Prostate gland (tissue), 2 donors: ENCODE measurements around the gene TMEM147.

ENCODE experiments used
- CTCF ChIP-seq, 4 experiments: fragments of 200-600 bp in 2 of 4; fragments of 450-650 bp in 2 of 4; sonication (generic) in 2 of 4; IDR thresholded peaks; 1 replicate in 3 of 4; 2 replicates in 1 of 4; pipeline ENCODE4 v1.5.1; 2016 to 2019; ENCODE audit warnings: antibody characterized with exemption in 4 of 4, mild to moderate bottlenecking in 2 of 4, moderate library complexity in 2 of 4
- POLR2A ChIP-seq: fragments of 450-650 bp; IDR thresholded peaks from one replicate; pipeline ENCODE4 v1.6.1; 2016; ENCODE audit warnings: antibody characterized with exemption, mild to moderate bottlenecking
- POLR2AphosphoS5 ChIP-seq: sonication (generic); formaldehyde crosslinking; IDR thresholded peaks from one replicate; pipeline ENCODE4 v1.6.1; 2017; ENCODE audit warnings: antibody characterized with exemption

DNA sequence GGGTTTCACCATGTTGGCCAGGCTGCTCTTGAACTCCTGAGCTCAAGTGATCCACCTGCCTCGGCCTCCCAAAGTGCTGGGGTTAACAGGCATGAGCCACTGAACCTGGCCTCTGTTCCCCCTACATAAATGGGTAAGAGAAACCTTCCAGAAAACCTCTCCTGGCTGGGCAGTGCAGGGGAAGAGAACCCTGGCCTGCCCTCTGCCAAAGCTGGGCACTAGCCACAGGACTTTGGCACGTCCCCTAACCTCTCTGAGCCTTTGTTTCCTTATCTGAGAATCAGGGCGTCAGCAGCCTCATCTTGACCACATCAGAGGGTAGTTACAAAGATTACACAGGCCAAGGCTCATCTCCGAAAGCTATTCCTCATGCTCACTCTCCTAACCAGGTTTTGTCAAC lies 19.6 kb upstream of the TMEM147 start:
- TF ChIP-seq POLR2A, result no peak
- no peak for TF ChIP-seq CTCF (IDR thresholded peaks at IDR 0.05)
- no peak for TF ChIP-seq POLR2AphosphoS5
